H9 (cell line): Measurements from ENCODE around the gene MCEE. TPM values are rescaled to one million over a fixed set of nuclear protein-coding genes. Genes with fewer than 3 reads are reported as not detected.

Experiments used
- DNase-seq: peaks from one replicate; pipeline ENCODE4 v3.0.0-alpha.2; 2017
- H2AFZ ChIP-seq: one replicate; pipeline ENCODE4 v1.6.1; 2013; ENCODE audit warnings: mild to moderate bottlenecking, low read length, control low read depth, moderate library complexity
- H2AK5ac ChIP-seq: 2 replicates; pipeline ENCODE4 v1.6.1; 2013; ENCODE audit warnings: low read length, control low read depth, mixed read lengths; ENCODE audit not compliant: insufficient read length
- H2BK120ac ChIP-seq: one replicate; pipeline ENCODE4 v1.6.1; 2013; ENCODE audit warnings: low read depth, mild to moderate bottlenecking, low read length, control low read depth, inconsistent platforms; ENCODE audit not compliant: poor library complexity, severe bottlenecking
- H2BK12ac ChIP-seq: 2 replicates; pipeline ENCODE4 v1.6.1; 2013; ENCODE audit warnings: low read length, control low read depth, mixed read lengths, low read depth; ENCODE audit not compliant: insufficient read length
- H2BK15ac ChIP-seq: 2 replicates; pipeline ENCODE4 v1.6.1; 2013; ENCODE audit warnings: low read depth, low read length, control low read depth
- H2BK20ac ChIP-seq: one replicate; pipeline ENCODE4 v1.6.1; 2013; ENCODE audit warnings: low read depth, mild to moderate bottlenecking, low read length, control low read depth, inconsistent platforms; ENCODE audit not compliant: poor library complexity, severe bottlenecking
- H2BK5ac ChIP-seq: 2 replicates; pipeline ENCODE4 v1.6.1; 2013; ENCODE audit warnings: low read length, control low read depth, mixed read lengths; ENCODE audit not compliant: insufficient read length
- H3K14ac ChIP-seq: 2 replicates; pipeline ENCODE4 v1.6.1; 2013; ENCODE audit warnings: low read length, control low read depth; ENCODE audit not compliant: insufficient read depth
- H3K18ac ChIP-seq: 2 replicates; pipeline ENCODE4 v1.6.1; 2013; ENCODE audit warnings: low read depth, mild to moderate bottlenecking, mixed read lengths, low read length, control low read depth; ENCODE audit not compliant: insufficient read length
- H3K23ac ChIP-seq: 2 replicates; pipeline ENCODE4 v1.6.1; 2013; ENCODE audit warnings: low read length, control low read depth, mixed read lengths, low read depth; ENCODE audit not compliant: insufficient read length
- H3K23me2 ChIP-seq: 2 replicates; pipeline ENCODE4 v1.6.1; 2013; ENCODE audit warnings: low read depth, mild to moderate bottlenecking, mixed read lengths, low read length, control low read depth; ENCODE audit not compliant: insufficient read length, poor library complexity, severe bottlenecking
- H3K27ac ChIP-seq: 2 replicates; pipeline ENCODE4 v1.5.1; 2013; ENCODE audit warnings: low read length, control low read depth, mixed read lengths, low read depth; ENCODE audit not compliant: insufficient read length
- H3K27me3 ChIP-seq: 2 replicates; pipeline ENCODE4 v1.6.1; 2013; ENCODE audit warnings: low read length, control low read depth, inconsistent platforms; ENCODE audit not compliant: insufficient read depth
- H3K4ac ChIP-seq: 2 replicates; pipeline ENCODE4 v1.6.1; 2013; ENCODE audit warnings: low read depth, mild to moderate bottlenecking, control low read depth, inconsistent platforms, low read length, moderate library complexity
- H3K4me1 ChIP-seq: 2 replicates; pipeline ENCODE4 v1.6.1; 2013; ENCODE audit warnings: low read length, control low read depth, inconsistent platforms; ENCODE audit not compliant: insufficient read depth
- H3K4me2 ChIP-seq: 2 replicates; pipeline ENCODE4 v1.6.1; 2013; ENCODE audit warnings: low read length, control low read depth, mixed read lengths; ENCODE audit not compliant: insufficient read length, insufficient read depth
- H3K56ac ChIP-seq: 2 replicates; pipeline ENCODE4 v1.6.1; 2013; ENCODE audit warnings: low read depth, mild to moderate bottlenecking, mixed read lengths, low read length, control low read depth; ENCODE audit not compliant: insufficient read length
- H3K79me1 ChIP-seq: 2 replicates; pipeline ENCODE4 v1.6.1; 2013; ENCODE audit warnings: low read depth, mild to moderate bottlenecking, moderate library complexity, low read length, control low read depth, inconsistent platforms; ENCODE audit not compliant: insufficient read depth, poor library complexity, severe bottlenecking
- H3K79me2 ChIP-seq: 2 replicates; pipeline ENCODE4 v1.6.1; 2013; ENCODE audit warnings: low read length, control low read depth, inconsistent platforms; ENCODE audit not compliant: insufficient read depth
- H3K9ac ChIP-seq: 2 replicates; pipeline ENCODE4 v1.6.1; 2013; ENCODE audit warnings: low read length, control low read depth, mixed read lengths; ENCODE audit not compliant: insufficient read length; ENCODE audit errors: extremely low read depth
- H3K9me3 ChIP-seq: one replicate; pipeline ENCODE4 v1.6.1; 2013; ENCODE audit warnings: low read depth, low read length, inconsistent platforms; ENCODE audit not compliant: control insufficient read depth
- H3T11ph ChIP-seq: one replicate; pipeline ENCODE4 v1.6.1; 2013; ENCODE audit warnings: mild to moderate bottlenecking, low read length, control low read depth, inconsistent platforms
- H4K20me1 ChIP-seq: one replicate; pipeline ENCODE4 v1.6.1; 2013; ENCODE audit not compliant: control insufficient read depth, insufficient read length, insufficient read depth
- H4K5ac ChIP-seq: 2 replicates; pipeline ENCODE4 v1.6.1; 2013; ENCODE audit warnings: low read depth, mild to moderate bottlenecking, mixed read lengths, low read length, control low read depth; ENCODE audit not compliant: insufficient read length
- H4K8ac ChIP-seq: replicated peaks from 2 replicates; pipeline ENCODE4 v1.6.1; 2013; ENCODE audit warnings: low read length, control low read depth, mixed read lengths, low read depth; ENCODE audit not compliant: insufficient read length
- H4K91ac ChIP-seq: 2 replicates; pipeline ENCODE4 v1.6.1; 2013; ENCODE audit warnings: low read depth, mild to moderate bottlenecking, moderate library complexity, mixed read lengths, low read length, control low read depth; ENCODE audit not compliant: insufficient read length
- H3K27ac Mint-ChIP-seq, 3 experiments: 2 replicates in 2 of 3; 3 replicates in 1 of 3; pipeline ENCODE4 v1.8.0; 2020 to 2021; ENCODE audit warnings: mixed read lengths in 3 of 3, mild to moderate bottlenecking in 1 of 3, moderate library complexity in 1 of 3
- H3K27me3 Mint-ChIP-seq: 2 replicates; pipeline ENCODE4 v1.8.0; 2021; ENCODE audit warnings: low read depth, mild to moderate bottlenecking, moderate library complexity, mixed read lengths
- H3K36me3 Mint-ChIP-seq, 3 experiments: 2 replicates in 2 of 3; 3 replicates in 1 of 3; pipeline ENCODE4 v1.8.0; 2020 to 2021; ENCODE audit warnings: low read depth in 3 of 3, mixed read lengths in 3 of 3; ENCODE audit not compliant: insufficient read depth in 1 of 3
- H3K4me1 Mint-ChIP-seq, 2 experiments: 2 replicates each; pipeline ENCODE4 v1.8.0; 2020; ENCODE audit warnings: mixed read lengths in 2 of 2
- H3K4me3 Mint-ChIP-seq, 2 experiments: 2 replicates in 1 of 2; 3 replicates in 1 of 2; pipeline ENCODE4 v1.8.0; 2020 to 2021; ENCODE audit warnings: mild to moderate bottlenecking in 2 of 2, mixed read lengths in 2 of 2, moderate library complexity in 1 of 2
- H3K9me3 Mint-ChIP-seq, 2 experiments: 2 replicates in 1 of 2; 3 replicates in 1 of 2; pipeline ENCODE4 v1.8.0; 2020; ENCODE audit warnings: mild to moderate bottlenecking in 2 of 2, mixed read lengths in 2 of 2, moderate library complexity in 1 of 2
- CTCF ChIP-seq: fragments of 200-600 bp; sonication (generic); conservative IDR thresholded peaks from 3 replicates; pipeline ENCODE4 v1.8.0; 2021; ENCODE audit warnings: antibody characterized with exemption, mild to moderate bottlenecking
- WGBS: extraction: QIAGEN DNeasy Blood & Tissue Kit; methylation state at CpG from one replicate; pipeline ENCODE4 v1.1.7; 2013; ENCODE audit warnings: missing lambda C conversion rate, low lambda C conversion rate, mixed read lengths; ENCODE audit not compliant: insufficient read length; ENCODE audit errors: extremely low coverage; 5-methylcytosine and 5-hydroxymethylcytosine counted together
- total RNA-seq: library from RNA; stranded (reverse); gene quantifications from 2 replicates; pipeline ENCODE4 v1.2.1, GENCODE V29; 2021

The MCEE gene
- total RNA-seq, 1 experiment from 2014 or later, result 12.5 TPM

- H4K91ac ChIP-seq, result no peak overlapping the region
- no CpG with 5 or more reads among the region's 3 CpGs for WGBS
Measured at GRCh38 chr2:71166812-71167211, 36.8 kb upstream of the MCEE start.

More at GRCh38 chr2:71166812-71167211, 36.8 kb upstream of the MCEE start:
- Histone ChIP-seq H3K9ac (no peak overlapping the region), H4K5ac (no peak overlapping the region), H3K23ac (no peak overlapping the region), H2BK12ac (no peak overlapping the region), H3K14ac (no peak overlapping the region), H2BK5ac (no peak overlapping the region), H3K4ac (no peak overlapping the region), H3K23me2 (no peaks in the 10 kb centered on the region), H2BK15ac (no peak overlapping the region), H4K8ac (no peak overlapping the region), H3K18ac (no peak overlapping the region), H3K56ac (no peak overlapping the region), H3K79me1 (no peaks in the 10 kb centered on the region), H3T11ph (no peak overlapping the region), H2AFZ (no peak overlapping the region), H3K27ac (no peak overlapping the region), H2AK5ac (no peak overlapping the region), H2BK120ac (no peak overlapping the region), H2BK20ac (no peak overlapping the region), H4K20me1 (no peaks in the 10 kb centered on the region), H3K4me1 (no peaks in the 10 kb centered on the region), H3K9me3 (no peaks in the 10 kb centered on the region), H3K4me2 (no peak overlapping the region), H3K79me2 (no peaks in the 10 kb centered on the region), H3K27me3 (no peaks in the 10 kb centered on the region)
- H3K9me3 Mint-ChIP-seq, result no peaks in the 10 kb centered on the region; a peak in 1 of 5 replicates
- no peak for DNase-seq
- no peaks in the 10 kb centered on the region for H3K36me3 Mint-ChIP-seq
- no peak overlapping the region for H3K4me3 Mint-ChIP-seq
- peaks cover 10% of the 10 kb centered on the region for H3K27me3 Mint-ChIP-seq
- no peak overlapping the region for H3K27ac Mint-ChIP-seq
- H3K4me1 Mint-ChIP-seq, result peaks cover 11 to 17% of the 10 kb centered on the region in 2 experiments
- TF ChIP-seq CTCF, result no peak
